Liver (tissue), 9 donors: ENCODE data around the gene ZFP62. TPM values are rescaled to one million over a fixed set of nuclear protein-coding genes. Genes with fewer than 3 reads are reported as not detected.

Experiments
- DNase-seq: peaks from one replicate; pipeline ENCODE4 v3.0.0-alpha.2; 2017; ENCODE audit warnings: low spot score
- H3K27ac ChIP-seq, 2 donors: one replicate each; pipeline ENCODE4 v1.7.0; 2013; ENCODE audit warnings: inconsistent platforms in 2 of 2, low read length in 2 of 2, control low read depth in 1 of 2, low read depth in 1 of 2, mild to moderate bottlenecking in 1 of 2
- H3K27me3 ChIP-seq, 4 donors: one replicate each; pipeline versions ENCODE4 v1.6.1 to v1.7.0; 2013; ENCODE audit warnings: low read length in 3 of 4, inconsistent platforms in 1 of 4, mild to moderate bottlenecking in 1 of 4, moderate library complexity in 1 of 4; ENCODE audit not compliant: control insufficient read depth in 4 of 4, insufficient read depth in 4 of 4
- H3K36me3 ChIP-seq, 4 donors: one replicate each; pipeline versions ENCODE4 v1.6.1 to v1.7.0; 2013; ENCODE audit warnings: low read length in 3 of 4, mild to moderate bottlenecking in 3 of 4, low read depth in 1 of 4, moderate library complexity in 1 of 4; ENCODE audit not compliant: control insufficient read depth in 4 of 4, insufficient read depth in 3 of 4
- H3K4me1 ChIP-seq, 4 donors: one replicate each; pipeline versions ENCODE4 v1.6.1 to v1.7.0; 2013; ENCODE audit warnings: low read length in 3 of 4, mild to moderate bottlenecking in 3 of 4, moderate library complexity in 1 of 4; ENCODE audit not compliant: control insufficient read depth in 4 of 4, insufficient read depth in 4 of 4
- H3K4me3 ChIP-seq, 3 donors: one replicate each; pipeline versions ENCODE4 v1.6.1 to v1.7.0; 2013; ENCODE audit warnings: low read length in 3 of 3, control low read depth in 1 of 3, low read depth in 1 of 3, mild to moderate bottlenecking in 1 of 3
- H3K9ac ChIP-seq, 2 donors: one replicate each; pipeline ENCODE4 v1.7.0; 2013; ENCODE audit warnings: low read length in 2 of 2, mild to moderate bottlenecking in 2 of 2, moderate library complexity in 2 of 2, control low read depth in 1 of 2, low read depth in 1 of 2
- H3K9me3 ChIP-seq, 4 donors: one replicate each; pipeline versions ENCODE4 v1.6.1 to v1.7.0; 2013; ENCODE audit warnings: low read length in 3 of 4; ENCODE audit not compliant: control insufficient read depth in 4 of 4
- CTCF ChIP-seq: fragments of 150-350 bp; IDR thresholded peaks from 2 replicates; pipeline ENCODE4 v1.5.1; 2017; ENCODE audit warnings: improper control_type of control experiment, low read depth, low read length; ENCODE audit not compliant: missing input control
- FOXA1 ChIP-seq: IDR thresholded peaks from 2 replicates; pipeline ENCODE4 v1.6.1; 2016; ENCODE audit warnings: antibody characterized with exemption
- FOXA2 ChIP-seq: IDR thresholded peaks from 2 replicates; pipeline ENCODE4 v1.6.1; 2016; ENCODE audit warnings: antibody characterized with exemption
- GABPA ChIP-seq, 2 donors: IDR thresholded peaks in 1 of 2; conservative IDR thresholded peaks in 1 of 2; 2 replicates each; pipeline ENCODE4 v1.6.1; 2016; ENCODE audit warnings: antibody characterized with exemption in 2 of 2, mild to moderate bottlenecking in 1 of 2, moderate library complexity in 1 of 2
- HNF4A ChIP-seq, 2 donors: conservative IDR thresholded peaks; 2 replicates each; pipeline ENCODE4 v1.6.1; 2016; ENCODE audit warnings: antibody characterized with exemption in 2 of 2, mild to moderate bottlenecking in 2 of 2
- HNF4G ChIP-seq: IDR thresholded peaks from 2 replicates; pipeline ENCODE4 v1.6.1; 2016; ENCODE audit warnings: antibody characterized with exemption
- JUND ChIP-seq, 2 donors: IDR thresholded peaks; 2 replicates each; pipeline ENCODE4 v1.6.1; 2016; ENCODE audit warnings: antibody characterized with exemption in 2 of 2
- MAX ChIP-seq: IDR thresholded peaks from 2 replicates; pipeline ENCODE4 v1.6.1; 2016; ENCODE audit warnings: antibody characterized with exemption
- NR2F2 ChIP-seq: IDR thresholded peaks from 2 replicates; pipeline ENCODE4 v1.6.1; 2016; ENCODE audit warnings: antibody characterized with exemption
- RAD21 ChIP-seq, 2 donors: IDR thresholded peaks; 2 replicates each; pipeline ENCODE4 v1.6.1; 2016; ENCODE audit warnings: antibody characterized with exemption in 2 of 2, mild to moderate bottlenecking in 2 of 2
- RXRA ChIP-seq, 2 donors: IDR thresholded peaks; 2 replicates each; pipeline ENCODE4 v1.6.1; 2017 to 2018; ENCODE audit warnings: antibody characterized with exemption in 2 of 2, mild to moderate bottlenecking in 1 of 2
- SP1 ChIP-seq: IDR thresholded peaks from 2 replicates; pipeline ENCODE4 v1.6.1; 2018; ENCODE audit warnings: antibody characterized with exemption, mild to moderate bottlenecking
- TAF1 ChIP-seq: conservative IDR thresholded peaks from 2 replicates; pipeline ENCODE4 v1.6.1; 2016; ENCODE audit warnings: antibody characterized with exemption, mild to moderate bottlenecking
- YY1 ChIP-seq: IDR thresholded peaks from 2 replicates; pipeline ENCODE4 v1.6.1; 2016; ENCODE audit warnings: antibody characterized with exemption, mild to moderate bottlenecking
- ZBTB33 ChIP-seq: IDR thresholded peaks from 2 replicates; pipeline ENCODE4 v1.6.1; 2016; ENCODE audit warnings: antibody characterized with exemption
- WGBS: extraction: QIAGEN DNeasy Blood & Tissue Kit; methylation state at CpG from one replicate; pipeline ENCODE4 v1.1.7; 2013; 5-methylcytosine and 5-hydroxymethylcytosine counted together
- polyA plus RNA-seq, 2 donors: library from polyadenylated mRNA; stranded (reverse) in 1 of 2; unstranded in 1 of 2; fragments of 200-250 nt in 1 of 2; fragments of >200 nt in 1 of 2; fragmentation: Nextera tagmentation in 1 of 2; extraction: Ambion mirVana in 1 of 2; gene quantifications; one replicate each; pipeline versions ENCODE4 v1.2.1 to v1.2.3, GENCODE V29; 2013 to 2015
- total RNA-seq, 2 donors: library from RNA; depleted of rRNA; stranded (reverse); fragments of >200 nt; gene quantifications; one replicate each; pipeline ENCODE4 v1.2.3, GENCODE V29; 2014
- donor health status: healthy.
- donor health status: healthy.
- donor health status: healthy.
- donor health status: healthy.
- donor health status: healthy.

Gene ZFP62
- total and polyA plus RNA-seq, 4 donors = 3.4 to 8.8 (median 5.7) TPM

- H3K4me1 ChIP-seq = no peaks in the 10 kb centered on the region
- DNase-seq = no peak
- H3K9me3 ChIP-seq = peaks cover 19 to 30% (median 26%) of the 10 kb centered on the region in 4 donors
- no peak overlapping the region for H3K27ac ChIP-seq
- no peak for TF ChIP-seq ZBTB33
- TF ChIP-seq FOXA2 = no peak
- no peak for TF ChIP-seq NR2F2
- no peak for TF ChIP-seq HNF4G
- no peak for TF ChIP-seq YY1
- TF ChIP-seq MAX = no peak
- TF ChIP-seq CTCF = no peak
- TF ChIP-seq RXRA (IDR thresholded peaks at IDR 0.05) = no peak
- no peak for TF ChIP-seq TAF1
- H3K36me3 ChIP-seq = peaks cover 6 to 44% (median 35%) of the 10 kb centered on the region in 4 donors
- no peak overlapping the region for H3K4me3 ChIP-seq
- no peaks in the 10 kb centered on the region for H3K27me3 ChIP-seq
- 82% methylated on average over 13 of the region's 13 CpGs for WGBS
- H3K9ac ChIP-seq = no peak overlapping the region
These were observed 7.8 kb downstream of the ZFP62 start for GRCh38 chr5:180853121-180853847.

GRCh38 chr5:180852495-180852894 is 8.6 kb downstream of the ZFP62 start:
- no peaks in the 10 kb centered on the region for H3K4me1 ChIP-seq
- H3K27me3 ChIP-seq = no peaks in the 10 kb centered on the region
- peaks cover 19 to 30% (median 26%) of the 10 kb centered on the region in 4 donors for H3K9me3 ChIP-seq
- H3K36me3 ChIP-seq = peaks cover 6 to 44% (median 37%) of the 10 kb centered on the region in 4 donors
- TF ChIP-seq JUND (IDR thresholded peaks at IDR 0.05) (no peak), MAX (no peak), RAD21 (IDR thresholded peaks at IDR 0.05) (no peak), FOXA1 (no peak), SP1 (no peak), GABPA (IDR thresholded peaks at IDR 0.05 in 1 of 2, conservative IDR thresholded peaks at IDR 0.05 in 1 of 2) (no peak), HNF4A (conservative IDR thresholded peaks at IDR 0.05) (no peak)
- WGBS = 96% methylated on average over 4 of the region's 4 CpGs
- no peak overlapping the region for H3K27ac ChIP-seq
- no peak overlapping the region for H3K9ac ChIP-seq
- DNase-seq = no peak
- no peak overlapping the region for H3K4me3 ChIP-seq
